GM12892 (cell line): ENCODE measurements around the gene SF3A2.

Source experiments
- DNase-seq: peaks from one replicate; pipeline ENCODE4 v3.0.0; 2011; ENCODE audit not compliant: insufficient read length
- FAIRE-seq: peaks from 2 replicates; lab custom pipeline; 2011; peaks lifted over from hg19 to GRCh38; lab: Jason Lieb, UNC
- POLR2A ChIP-seq: IDR thresholded peaks from 2 replicates; pipeline ENCODE4 v1.6.1; 2011; ENCODE audit warnings: low read depth, low read length, control low read depth
- POLR2AphosphoS5 ChIP-seq: IDR thresholded peaks from 2 replicates; pipeline ENCODE4 v1.6.1; 2011; ENCODE audit warnings: low read depth, low read length, control low read depth
- TAF1 ChIP-seq: IDR thresholded peaks from 2 replicates; pipeline ENCODE4 v1.6.1; 2011; ENCODE audit warnings: low read depth, mild to moderate bottlenecking, control low read depth, low read length, borderline replicate concordance

SF3A2 gene

GRCh38 chr19:2221918-2222317, 14.7 kb upstream of the SF3A2 start:
- TF ChIP-seq TAF1 (no peak), POLR2AphosphoS5 (no peak), POLR2A (no peak)
- DNase-seq: no peak
- no peak for FAIRE-seq

GRCh38 chr19:2223391-2223790, 13.2 kb upstream of the SF3A2 start:
- no peak for DNase-seq
- TF ChIP-seq TAF1 (no peak), POLR2A (no peak), POLR2AphosphoS5 (no peak)
- FAIRE-seq: no peak

- TF ChIP-seq POLR2AphosphoS5 (no peak), TAF1 (no peak), POLR2A (no peak)
- FAIRE-seq: peak; percentile 77
- peak; percentile 61 for DNase-seq
Observed at GRCh38 chr19:2223959-2224358, 12.7 kb upstream of the SF3A2 start.

- DNase-seq: no peak
- TF ChIP-seq POLR2A (no peak), POLR2AphosphoS5 (no peak), TAF1 (no peak)
- FAIRE-seq: no peak
Observed at GRCh38 chr19:2224754-2225349, 11.8 kb upstream of the SF3A2 start.

- DNase-seq (no peak), FAIRE-seq (no peak)
- TF ChIP-seq POLR2AphosphoS5 (no peak), TAF1 (no peak), POLR2A (no peak)
Observed at GRCh38 chr19:2225415-2226050, 11.1 kb upstream of the SF3A2 start.

GRCh38 chr19:2226051-2226839, 10.4 kb upstream of the SF3A2 start:
- FAIRE-seq: no peak
- TF ChIP-seq POLR2A: no peak
- no peak for TF ChIP-seq TAF1
- DNase-seq: no peak

GRCh38 chr19:2226840-2227360, 9.7 kb upstream of the SF3A2 start:
- TF ChIP-seq POLR2A: no peak
- TF ChIP-seq POLR2AphosphoS5: no peak
- no peak for TF ChIP-seq TAF1
- no peak for FAIRE-seq
- no peak for DNase-seq

GRCh38 chr19:2227415-2228156, 9.0 kb upstream of the SF3A2 start:
- FAIRE-seq (no peak), DNase-seq (no peak)
- TF ChIP-seq POLR2AphosphoS5: no peak

- DNase-seq (no peak), FAIRE-seq (no peak)
- TF ChIP-seq TAF1: no peak
- peak; percentile 4; the same call in 1 of the 2 replicates for TF ChIP-seq POLR2AphosphoS5
Observed at GRCh38 chr19:2228157-2229030, 8.2 kb upstream of the SF3A2 start.

GRCh38 chr19:2229103-2230032, 7.3 kb upstream of the SF3A2 start:
- TF ChIP-seq POLR2AphosphoS5 (no peak; the same call in 1 of the 2 replicates), TAF1 (no peak), POLR2A (no peak)
- FAIRE-seq: no peak
- no peak for DNase-seq
